Measurements from ENCODE around the gene STPG4.
"Not testable (repeated sequence)": the region's sequence is repeated elsewhere in the genome, so short reads cannot be mapped to it uniquely, and the experiment has no call there.

The STPG4 gene, protein sequence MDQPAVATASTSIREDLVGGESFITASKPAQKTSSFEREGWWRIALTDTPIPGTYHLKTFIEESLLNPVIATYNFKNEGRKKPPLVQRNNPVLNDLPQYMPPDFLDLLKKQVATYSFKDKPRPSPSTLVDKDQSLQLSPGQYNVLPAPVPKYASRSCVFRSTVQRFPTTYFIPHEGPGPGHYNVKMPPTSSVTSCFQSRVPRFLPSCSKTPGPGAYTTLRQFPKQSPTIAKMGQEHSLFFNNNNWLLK

GRCh38 chr2:47155091-47155876, at the start of gene STPG4:
Gene STPG4 (minus strand): TSS chr2:47155308. CDS start chr2:47155251, 57 bp downstream.
- DNase-seq (ENCODE audit: extremely low read depth in 1 of 2, low read depth in 1 of 2): no peak

- no peak for DNase-seq (ENCODE audit: extremely low read depth in 1 of 2, low read depth in 1 of 2)
These were observed 49.6 kb upstream of the STPG4 start for GRCh38 chr2:47204691-47205090.

DNA sequence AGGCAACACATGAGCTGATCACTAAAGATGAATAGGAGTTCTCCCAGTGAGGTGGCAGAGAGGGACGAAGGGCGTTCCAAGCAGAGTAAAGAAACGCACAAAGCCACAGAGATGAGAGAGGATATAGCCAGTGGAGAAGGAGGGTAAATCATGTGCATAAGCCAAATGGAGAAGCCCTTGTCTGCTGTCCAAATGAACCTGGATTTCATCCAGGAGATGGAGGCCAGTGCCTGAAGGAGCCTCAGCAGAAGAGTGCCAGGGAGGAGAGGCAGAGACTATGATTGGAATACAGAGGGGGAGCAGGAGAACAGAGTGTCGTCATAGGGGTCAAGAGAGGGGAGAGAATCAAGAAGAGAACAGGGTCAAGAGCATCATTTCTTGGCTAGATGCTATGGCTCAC, 48.9 kb upstream of the STPG4 start:
- no peak for DNase-seq (ENCODE audit: extremely low read depth in 1 of 2, low read depth in 1 of 2)

DNA sequence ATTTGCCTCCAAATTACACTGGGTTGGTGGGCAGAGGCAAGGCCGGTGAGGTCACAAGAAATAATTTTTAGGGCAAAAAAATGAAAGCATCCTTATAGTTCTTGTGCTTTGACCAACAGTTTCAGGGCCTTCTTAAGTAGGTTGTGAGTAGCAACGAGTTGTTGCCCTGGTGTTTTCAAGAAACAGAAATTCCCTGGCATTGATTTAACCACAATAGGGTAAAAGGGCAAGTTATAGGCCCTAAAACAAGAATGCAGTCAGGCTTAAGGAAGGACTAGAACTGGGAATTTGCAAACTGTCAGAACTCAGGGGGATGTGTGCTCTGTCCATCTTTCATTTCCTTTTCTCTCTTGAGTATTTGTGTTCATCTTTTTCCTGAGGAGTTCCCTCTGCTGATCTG, 46.1 kb upstream of the STPG4 start:
- DNase-seq (ENCODE audit: extremely low read depth in 1 of 2, low read depth in 1 of 2): no peak

- no peak for DNase-seq (ENCODE audit: extremely low read depth in 1 of 2, low read depth in 1 of 2)
These were observed 43.9 kb upstream of the STPG4 start for GRCh38 chr2:47198985-47199451.

DNA sequence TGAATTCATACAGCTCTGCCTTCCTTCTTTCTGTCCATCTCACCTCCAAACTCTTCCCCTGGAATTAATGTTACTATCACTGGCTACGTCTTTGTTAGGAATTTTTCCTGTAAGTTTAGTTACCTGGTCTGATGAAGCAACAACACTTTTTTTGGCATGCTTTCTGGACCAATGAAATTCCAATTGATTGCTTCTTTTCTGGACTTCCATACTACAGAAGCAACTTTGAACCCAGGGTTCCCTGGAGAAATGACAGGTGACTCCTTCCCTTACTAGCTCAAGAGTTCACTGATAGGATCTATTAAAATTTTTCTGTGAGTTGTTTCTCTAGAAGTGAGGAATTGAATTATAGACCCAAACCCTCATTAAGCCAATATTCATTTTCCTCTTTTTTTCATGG, 41.4 kb upstream of the STPG4 start:
- DNase-seq (ENCODE audit: extremely low read depth in 1 of 2, low read depth in 1 of 2): no peak

DNA sequence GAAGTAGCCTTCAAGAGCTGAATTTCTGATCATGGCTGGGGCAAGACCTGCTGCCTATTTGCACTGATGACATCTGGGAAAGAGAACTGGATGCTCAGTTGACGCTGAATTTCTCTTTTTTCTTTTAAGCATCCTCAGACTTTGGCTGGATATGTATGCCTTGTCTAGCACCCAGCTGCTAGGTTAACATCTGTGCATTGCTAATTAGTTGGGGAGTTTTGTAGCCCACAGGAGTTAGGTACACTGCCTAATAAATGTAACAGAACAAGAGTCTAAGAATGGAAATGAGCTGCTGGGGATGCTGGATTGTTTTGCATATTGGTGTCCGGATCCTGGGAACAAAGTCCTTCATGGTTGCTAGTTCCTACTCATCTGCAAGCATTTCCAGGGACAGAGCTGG, 40.9 kb upstream of the STPG4 start:
- DNase-seq (ENCODE audit: extremely low read depth in 1 of 2, low read depth in 1 of 2): no peak

DNA sequence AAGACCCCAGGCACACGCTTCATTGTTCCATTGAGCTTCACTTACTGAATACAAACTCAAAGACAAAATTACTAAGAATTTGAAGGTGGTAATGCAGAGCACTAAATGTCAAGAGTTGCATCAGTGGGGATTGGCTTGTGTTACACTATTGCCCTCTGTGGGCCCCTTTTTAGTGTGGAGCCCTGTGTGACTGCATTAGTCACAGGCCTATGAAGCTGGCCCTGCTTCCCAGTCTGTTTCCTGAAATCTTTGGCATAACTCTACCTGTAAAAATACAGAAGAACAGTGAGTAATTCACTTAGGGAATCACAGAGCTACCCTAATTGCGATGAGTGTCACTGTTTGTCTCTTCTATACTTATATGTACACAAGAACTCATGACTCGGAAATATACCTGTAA, 40.0 kb upstream of the STPG4 start:
- DNase-seq (ENCODE audit: extremely low read depth in 1 of 2, low read depth in 1 of 2): no peak

- no peak for DNase-seq (ENCODE audit: extremely low read depth in 1 of 2, low read depth in 1 of 2)
These were observed 39.3 kb upstream of the STPG4 start for GRCh38 chr2:47194410-47194809.

GRCh38 chr2:47193607-47194006, 38.5 kb upstream of the STPG4 start:
- DNase-seq (ENCODE audit: extremely low read depth in 1 of 2, low read depth in 1 of 2): no peak

GRCh38 chr2:47190188-47190881, 35.2 kb upstream of the STPG4 start:
- no peak for DNase-seq (ENCODE audit: extremely low read depth in 1 of 2, low read depth in 1 of 2)

DNA sequence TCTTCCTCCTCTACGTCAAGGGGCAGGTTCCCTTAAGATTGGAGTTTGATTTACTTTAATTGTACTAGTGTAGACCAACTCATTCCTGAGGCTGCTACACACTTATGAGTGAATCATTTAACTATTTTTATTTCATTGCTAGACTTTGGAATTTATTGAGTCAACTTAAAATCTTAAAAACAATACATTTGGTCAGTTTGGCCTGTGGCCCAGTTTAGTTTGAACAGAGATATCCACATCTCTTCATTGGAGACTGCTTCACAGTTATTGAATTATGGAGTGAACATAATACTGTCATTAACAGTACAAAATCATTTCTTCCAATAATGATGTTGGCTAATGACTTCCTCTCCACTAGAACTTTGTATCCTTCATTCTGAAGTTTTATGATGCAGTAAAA, 34.5 kb upstream of the STPG4 start:
- no peak for DNase-seq (ENCODE audit: extremely low read depth in 1 of 2, low read depth in 1 of 2)

DNA sequence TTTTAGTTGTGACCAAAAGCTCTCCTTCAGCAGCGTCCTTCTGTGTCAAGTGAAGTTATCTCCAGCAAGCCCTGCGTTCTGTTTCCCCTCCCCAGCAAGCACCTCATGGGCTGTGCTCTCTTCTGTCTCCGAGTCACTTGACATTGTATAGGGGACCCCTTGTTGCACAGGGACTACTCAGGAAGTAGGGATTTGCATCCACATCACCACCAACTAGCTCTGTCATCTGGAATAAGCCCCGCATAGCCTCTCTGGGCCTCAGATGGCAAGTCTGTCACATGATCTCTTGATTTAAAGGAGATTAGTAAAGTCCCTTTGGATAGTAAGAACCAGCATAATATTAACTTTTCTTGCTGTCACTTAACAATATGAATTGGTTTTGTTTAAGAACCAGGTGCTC, 32.0 kb upstream of the STPG4 start:
- DNase-seq (ENCODE audit: extremely low read depth in 1 of 2, low read depth in 1 of 2): no peak

GRCh38 chr2:47186351-47186750, 31.2 kb upstream of the STPG4 start:
- DNase-seq (ENCODE audit: extremely low read depth in 1 of 2, low read depth in 1 of 2): no peak

DNA sequence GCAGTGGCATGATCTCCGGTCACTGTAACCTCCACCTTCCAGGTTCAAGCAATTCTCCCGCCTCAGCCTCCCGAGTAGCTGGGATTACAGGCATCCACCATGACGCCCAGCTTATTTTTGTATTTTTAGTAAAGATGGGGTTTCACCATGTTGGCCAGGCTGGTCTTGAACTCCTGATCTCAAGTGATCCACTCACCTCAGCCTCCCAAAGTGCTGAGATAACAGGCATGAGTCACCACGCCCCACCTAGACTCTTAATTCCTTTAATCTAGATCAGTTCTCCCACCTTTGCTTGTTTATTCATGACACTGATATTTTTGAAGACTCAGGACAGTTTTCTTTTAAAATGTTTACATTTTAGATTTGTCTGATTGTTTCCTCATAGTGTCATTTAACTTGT, 30.0 kb upstream of the STPG4 start:
- not testable (repeated sequence) for DNase-seq (ENCODE audit: extremely low read depth in 1 of 2, low read depth in 1 of 2)

- DNase-seq (ENCODE audit: extremely low read depth in 1 of 2, low read depth in 1 of 2): no peak
These were observed 26.1 kb upstream of the STPG4 start for GRCh38 chr2:47181176-47181575.

GRCh38 chr2:47180531-47180930, 25.4 kb upstream of the STPG4 start:
- DNase-seq (ENCODE audit: extremely low read depth in 1 of 2, low read depth in 1 of 2): no peak

DNA sequence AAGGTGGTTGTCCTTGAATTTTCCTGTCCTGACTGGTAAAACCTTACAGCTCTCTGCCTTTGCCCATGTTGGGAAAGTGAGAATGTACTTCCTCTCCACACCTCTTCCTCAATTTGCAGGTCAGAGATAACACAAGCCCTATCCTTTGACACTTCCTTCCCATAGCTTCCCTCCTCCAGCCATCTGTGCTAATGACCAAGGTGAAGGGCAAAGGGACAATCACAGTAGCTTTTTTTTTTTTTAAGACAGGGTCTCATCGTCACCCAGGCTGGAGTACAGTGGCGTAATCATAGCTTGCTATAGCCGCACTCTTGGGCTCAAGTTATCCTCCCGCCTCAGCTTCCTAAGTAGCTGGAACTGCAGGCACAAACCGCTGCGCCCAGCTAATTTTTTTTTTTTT, 24.3 kb upstream of the STPG4 start:
- DNase-seq (ENCODE audit: extremely low read depth in 1 of 2, low read depth in 1 of 2): no peak

DNA sequence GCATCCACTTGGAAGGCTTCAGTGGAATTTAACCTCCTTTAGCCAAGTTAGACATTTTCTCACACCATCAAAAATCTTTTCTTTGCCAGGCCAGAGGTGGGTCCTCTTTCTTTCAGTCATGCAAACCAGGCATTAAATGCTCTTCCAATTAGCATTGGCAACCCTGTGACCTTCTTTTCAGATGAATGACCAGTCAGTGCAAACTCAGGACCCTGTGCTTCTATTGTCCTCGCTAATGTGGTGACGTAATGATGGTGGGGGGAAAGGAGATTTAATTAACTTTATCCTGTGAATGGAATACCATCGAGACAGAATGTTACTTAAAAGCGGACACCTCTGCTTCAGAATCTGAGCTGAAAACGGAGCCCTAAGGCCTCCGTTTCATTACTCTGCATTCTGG, 23.2 kb upstream of the STPG4 start:
- no peak for DNase-seq (ENCODE audit: extremely low read depth in 1 of 2, low read depth in 1 of 2)

DNA sequence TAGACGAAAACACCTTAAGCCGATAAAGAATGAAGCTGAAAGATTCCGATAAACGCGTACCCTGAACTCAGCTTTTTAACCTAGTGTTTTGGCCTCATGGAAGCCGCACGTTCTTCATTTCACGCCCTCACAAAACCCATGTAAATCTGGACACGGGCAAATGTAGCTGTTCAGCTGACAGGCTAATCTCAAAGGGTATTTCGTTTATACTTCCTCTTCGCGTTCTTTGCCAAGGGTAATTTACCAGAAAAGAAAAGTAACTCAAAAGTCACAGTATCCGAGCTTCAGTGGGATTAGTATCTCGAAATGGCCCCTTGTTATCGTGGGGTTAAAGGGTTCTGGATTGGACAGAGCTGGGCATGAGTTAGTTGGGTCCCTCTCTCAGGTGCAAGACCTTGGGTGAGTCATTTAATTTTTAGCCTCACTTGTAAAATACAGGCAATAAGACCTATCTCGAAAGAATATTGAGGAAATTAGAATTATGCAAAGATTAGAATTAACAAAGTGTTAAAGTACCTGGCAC, 22.0 kb upstream of the STPG4 start:
- no peak for DNase-seq (ENCODE audit: extremely low read depth in 1 of 2, low read depth in 1 of 2)

DNA sequence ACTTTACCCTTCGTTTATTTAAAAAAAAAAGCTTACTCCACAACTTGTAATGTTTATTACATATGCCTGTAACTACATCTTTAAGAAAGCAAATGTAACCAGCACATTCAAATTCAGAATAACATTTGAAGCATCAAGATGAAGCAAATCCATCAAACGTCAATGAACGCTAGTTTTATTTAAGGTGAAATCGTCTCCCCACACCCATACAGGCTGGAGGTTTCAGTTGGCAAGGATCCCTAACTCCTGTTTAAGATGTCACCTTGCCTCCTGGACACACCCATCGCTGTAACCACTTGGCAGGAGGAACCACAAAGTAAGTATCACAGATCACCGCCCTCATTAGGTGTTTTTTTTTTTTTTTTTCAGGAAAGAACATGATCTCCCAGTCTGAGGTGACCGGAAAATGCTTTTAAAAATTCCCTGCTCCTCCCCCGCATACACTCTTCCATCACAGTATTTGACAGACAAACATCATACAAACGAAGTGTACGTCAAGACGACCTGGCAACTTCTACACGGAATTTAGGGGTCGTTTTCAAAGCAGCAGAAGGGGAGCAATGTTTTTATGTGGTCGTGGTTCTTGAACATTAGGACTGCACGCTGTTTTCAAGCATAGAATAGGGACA, 19.7 kb upstream of the STPG4 start:
- DNase-seq (ENCODE audit: extremely low read depth in 1 of 2, low read depth in 1 of 2): no peak

Data from activated CD8-positive, alpha-beta memory T cell treated with anti-CD3 and anti-CD28 coated beads for 1 hour (primary cell).